ENCODE results near the gene MS4A8. TPM values are rescaled to one million over a fixed set of nuclear protein-coding genes. Genes with fewer than 3 reads are reported as not detected.
"Not testable (repeated sequence)": the region's sequence is repeated elsewhere in the genome, so short reads cannot be mapped to it uniquely, and the experiment has no call there.

The MS4A8 gene, protein sequence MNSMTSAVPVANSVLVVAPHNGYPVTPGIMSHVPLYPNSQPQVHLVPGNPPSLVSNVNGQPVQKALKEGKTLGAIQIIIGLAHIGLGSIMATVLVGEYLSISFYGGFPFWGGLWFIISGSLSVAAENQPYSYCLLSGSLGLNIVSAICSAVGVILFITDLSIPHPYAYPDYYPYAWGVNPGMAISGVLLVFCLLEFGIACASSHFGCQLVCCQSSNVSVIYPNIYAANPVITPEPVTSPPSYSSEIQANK
- total RNA-seq, result under 1 TPM in 1 of 6 experiments, not detected in 5; 0.62 TPM
- long read RNA-seq, result 0 reads

DNA sequence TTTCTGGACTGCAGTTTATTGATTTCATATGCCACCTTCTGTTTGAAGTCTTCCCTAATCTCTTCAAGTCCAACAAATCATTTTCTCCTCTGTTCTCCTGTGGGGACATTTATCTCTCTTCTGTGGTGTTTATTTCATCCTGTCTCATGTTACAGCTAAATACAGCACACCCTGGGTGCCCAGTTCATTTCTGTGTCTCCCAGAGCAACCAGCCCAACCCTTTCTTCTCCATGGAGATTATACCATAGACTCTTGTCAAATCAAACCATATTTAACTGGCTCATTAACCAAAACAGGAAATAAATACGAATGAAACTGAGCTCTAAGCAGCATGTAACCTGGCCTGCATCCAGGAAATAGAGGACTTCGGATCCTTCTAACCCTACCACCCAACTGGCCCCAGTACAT lies at the start of gene MS4A8:
TSS of gene MS4A8 (plus strand) at position 329 of the 408 bp plus-strand sequence. CDS start 1,249 bp downstream, outside the sequence.
- TF ChIP-seq POLR2A (IDR thresholded peaks at IDR 0.05), result no peak
- TF ChIP-seq, protein P1, sequence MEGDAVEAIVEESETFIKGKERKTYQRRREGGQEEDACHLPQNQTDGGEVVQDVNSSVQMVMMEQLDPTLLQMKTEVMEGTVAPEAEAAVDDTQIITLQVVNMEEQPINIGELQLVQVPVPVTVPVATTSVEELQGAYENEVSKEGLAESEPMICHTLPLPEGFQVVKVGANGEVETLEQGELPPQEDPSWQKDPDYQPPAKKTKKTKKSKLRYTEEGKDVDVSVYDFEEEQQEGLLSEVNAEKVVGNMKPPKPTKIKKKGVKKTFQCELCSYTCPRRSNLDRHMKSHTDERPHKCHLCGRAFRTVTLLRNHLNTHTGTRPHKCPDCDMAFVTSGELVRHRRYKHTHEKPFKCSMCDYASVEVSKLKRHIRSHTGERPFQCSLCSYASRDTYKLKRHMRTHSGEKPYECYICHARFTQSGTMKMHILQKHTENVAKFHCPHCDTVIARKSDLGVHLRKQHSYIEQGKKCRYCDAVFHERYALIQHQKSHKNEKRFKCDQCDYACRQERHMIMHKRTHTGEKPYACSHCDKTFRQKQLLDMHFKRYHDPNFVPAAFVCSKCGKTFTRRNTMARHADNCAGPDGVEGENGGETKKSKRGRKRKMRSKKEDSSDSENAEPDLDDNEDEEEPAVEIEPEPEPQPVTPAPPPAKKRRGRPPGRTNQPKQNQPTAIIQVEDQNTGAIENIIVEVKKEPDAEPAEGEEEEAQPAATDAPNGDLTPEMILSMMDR (IDR thresholded peaks at IDR 0.05), result no peak
- Histone ChIP-seq H3K27me3 (no peaks in the 10 kb centered on the region), H3K4me1 (no peaks in the 10 kb centered on the region), H3K36me3 (no peaks in the 10 kb centered on the region), H3K4me3 (no peak within 1 kb of the TSS), H3K9me3 (no peaks in the 10 kb centered on the region), H3K27ac (no peak within 1 kb of the TSS)
- DNase-seq, result no peak
- WGBS (ENCODE audit: insufficient coverage, low coverage, low lambda C conversion rate, missing lambda C conversion rate), result 2% methylated on average over 2 of the region's 2 CpGs
- peak in 1 of 4 donors; percentile 57 for ATAC-seq
- intact Hi-C loops (cut with DNase I), result no loop called here

DNA sequence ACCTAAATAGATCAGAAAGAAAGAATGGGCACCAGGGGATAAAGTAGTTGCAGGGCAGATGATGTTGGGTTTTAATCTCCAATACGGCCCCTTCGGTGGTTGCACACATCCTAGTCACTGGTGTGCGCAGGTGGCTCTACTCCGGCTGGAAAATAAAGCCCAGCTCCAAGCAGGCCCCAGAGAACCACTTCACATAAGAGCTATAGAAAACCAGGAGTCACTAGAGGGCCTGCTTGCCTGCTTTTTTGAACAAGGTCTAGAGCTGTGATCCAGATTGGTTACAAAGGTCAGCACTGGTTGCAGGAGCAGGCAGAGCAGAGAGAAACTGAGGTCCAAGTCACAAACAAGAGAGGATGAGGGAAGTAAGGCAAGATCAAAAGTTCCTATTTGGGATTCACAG lies 41.5 kb upstream of the MS4A8 start:
- Histone ChIP-seq H3K27me3 (no peaks in the 10 kb centered on the region), H3K4me3 (no peak overlapping the region), H3K9me3 (no peaks in the 10 kb centered on the region), H3K36me3 (no peaks in the 10 kb centered on the region), H3K4me1 (peaks cover 0 to 13% (median 5%) of the 10 kb centered on the region in 4 donors), H3K27ac (peak overlapping the region in 2 of 3 donors; percentile 44 to 57)
- TF ChIP-seq POLR2A (IDR thresholded peaks at IDR 0.05), result no peak
- TF ChIP-seq, protein P1 (IDR thresholded peaks at IDR 0.05), result peak in 3 of 4 donors; percentile 9 to 36 (median 17)
- 57% methylated on average over 4 of the region's 4 CpGs for WGBS (ENCODE audit: insufficient coverage, low coverage, low lambda C conversion rate, missing lambda C conversion rate)
- DNase-seq (peak in 1 of 3 donors; percentile 47), ATAC-seq (peak; percentile 59 to 86 (median 80))
- intact Hi-C loops (cut with DNase I), result no loop called here

DNA sequence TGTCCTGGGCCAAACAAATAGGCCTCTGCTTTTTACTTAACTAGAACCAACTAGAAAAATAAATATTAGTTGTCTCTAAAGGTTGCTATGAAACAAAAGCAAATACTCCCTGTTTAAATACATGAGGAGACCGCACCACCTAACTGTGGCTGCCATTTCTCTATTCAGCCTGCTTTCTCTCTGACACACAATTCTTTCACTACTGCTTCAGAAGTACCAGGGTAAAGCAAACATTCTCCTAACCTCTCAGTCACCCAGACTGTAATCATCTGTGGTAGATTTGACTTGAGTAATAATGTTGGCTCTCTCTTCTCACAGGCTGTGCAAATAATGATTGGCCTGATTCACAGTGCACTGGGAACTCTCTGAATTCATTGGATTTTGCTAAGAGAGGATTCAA lies 41.0 kb upstream of the MS4A8 start:
- no peaks in the 10 kb centered on the region for H3K9me3 ChIP-seq
- intact Hi-C loops (cut with DNase I), result no loop called here
- no peak for DNase-seq
- peak overlapping the region in 2 of 3 donors; percentile 44 to 57 for H3K27ac ChIP-seq
- H3K27me3 ChIP-seq, result no peaks in the 10 kb centered on the region
- peaks cover 0 to 13% (median 5%) of the 10 kb centered on the region in 4 donors for H3K4me1 ChIP-seq
- WGBS (ENCODE audit: insufficient coverage, low coverage, low lambda C conversion rate, missing lambda C conversion rate), result 33% methylated on average over 1 of the region's 1 CpG
- TF ChIP-seq, protein P1 (IDR thresholded peaks at IDR 0.05), result no peak
- TF ChIP-seq POLR2A (IDR thresholded peaks at IDR 0.05), result no peak
- no peaks in the 10 kb centered on the region for H3K36me3 ChIP-seq
- no peak overlapping the region for H3K4me3 ChIP-seq
- ATAC-seq, result peak; percentile 97 to 98 (median 97)

DNA sequence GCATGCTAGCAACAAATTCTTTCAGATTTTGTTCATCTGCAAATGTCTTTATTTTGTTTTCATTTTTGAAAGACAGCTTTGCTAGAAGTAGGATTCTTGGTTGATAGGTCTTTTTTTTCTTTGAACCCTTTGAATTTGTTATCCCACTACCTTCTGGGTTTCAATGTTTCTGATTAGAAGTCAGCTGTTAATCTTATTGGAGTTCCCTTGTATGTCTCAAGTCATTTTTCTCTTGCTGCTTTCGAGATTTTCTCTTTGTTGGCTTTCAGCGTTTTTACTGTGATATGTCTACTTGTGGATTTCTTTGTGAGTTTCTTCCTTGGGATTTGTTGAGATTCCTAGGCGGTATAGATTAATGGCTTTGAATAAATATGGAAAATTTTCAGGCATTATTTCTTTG lies 27.2 kb upstream of the MS4A8 start:
- intact Hi-C loops (cut with DNase I), result no loop called here
- no peak for TF ChIP-seq POLR2A (IDR thresholded peaks at IDR 0.05)
- TF ChIP-seq, protein P1 (IDR thresholded peaks at IDR 0.05), result no peak
- 67% methylated on average over 3 of the region's 3 CpGs for WGBS (ENCODE audit: insufficient coverage, low coverage, low lambda C conversion rate, missing lambda C conversion rate)
- H3K4me1 ChIP-seq, result no peaks in the 10 kb centered on the region
- no peaks in the 10 kb centered on the region for H3K36me3 ChIP-seq
- no peak overlapping the region for H3K4me3 ChIP-seq
- no peak for DNase-seq
- ATAC-seq, result no peak
- H3K27me3 ChIP-seq, result no peaks in the 10 kb centered on the region
- no peak overlapping the region for H3K27ac ChIP-seq
- no peaks in the 10 kb centered on the region for H3K9me3 ChIP-seq

DNA sequence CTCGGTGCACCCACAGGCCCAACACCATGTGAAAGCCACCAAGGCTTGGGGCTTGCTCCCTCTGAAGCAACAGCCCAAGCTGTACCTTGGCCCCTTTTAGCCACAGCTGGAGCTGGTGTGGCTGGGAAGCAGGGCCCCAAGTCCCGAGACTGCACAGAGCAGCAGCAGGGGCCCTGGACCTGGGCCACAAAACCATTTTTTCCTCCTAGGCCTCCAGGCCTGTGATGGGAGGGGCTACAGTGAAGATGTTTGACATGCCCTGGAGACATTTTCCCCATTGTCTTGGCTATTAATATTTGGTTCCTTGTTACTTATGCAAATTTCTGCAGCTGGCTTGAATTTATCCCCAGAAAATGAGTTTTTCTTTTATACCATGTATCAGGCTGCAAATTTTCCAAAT lies 21.2 kb upstream of the MS4A8 start:
- H3K4me1 ChIP-seq; H3K27ac ChIP-seq; H3K36me3 ChIP-seq; H3K4me3 ChIP-seq; H3K27me3 ChIP-seq; DNase-seq; H3K9me3 ChIP-seq; intact Hi-C loops (cut with DNase I); ATAC-seq: not testable (repeated sequence)
- WGBS (ENCODE audit: insufficient coverage, low coverage, low lambda C conversion rate, missing lambda C conversion rate), result 67% methylated on average over 2 of the region's 2 CpGs
